K562 (cell line): ENCODE measurements around the gene AURKB. TPM values are rescaled to one million over a fixed set of nuclear protein-coding genes. Genes with fewer than 3 reads are reported as not detected.

Source experiments
- L3MBTL2 ChIP-seq: fragments of 450-650 bp; IDR thresholded peaks from 2 replicates; pipeline ENCODE4 v1.6.1; 2016; ENCODE audit warnings: mild to moderate bottlenecking, moderate library complexity
- POLR2A ChIP-seq: fragments of 450-650 bp; conservative IDR thresholded peaks from 2 replicates; pipeline ENCODE4 v1.6.1; 2016
- RBM25 ChIP-seq: fragments of 200-400 bp; formaldehyde crosslinking; IDR thresholded peaks from 2 replicates; pipeline ENCODE4 v1.6.1; 2018; ENCODE audit warnings: low read length, low read depth, moderate library complexity; ENCODE audit not compliant: severe bottlenecking
- TBL1XR1 ChIP-seq, 2 experiments: IDR thresholded peaks; 2 replicates each; pipeline ENCODE4 v1.6.1; 2012; ENCODE audit warnings: improper control_type of control experiment in 2 of 2, low read length in 2 of 2, mild to moderate bottlenecking in 1 of 2
- ZNF318 ChIP-seq, 2 experiments: fragments of 450-650 bp; IDR thresholded peaks; 2 replicates each; pipeline ENCODE4 v1.6.1; 2016; ENCODE audit warnings: mild to moderate bottlenecking in 2 of 2, borderline replicate concordance in 1 of 2, low read depth in 1 of 2, moderate library complexity in 1 of 2
- ZNF551 ChIP-seq: fragments of 250-450 bp; sonication (Bioruptor Pico); IDR thresholded peaks from 2 replicates; pipeline ENCODE4 v1.5.0; 2021; ENCODE audit warnings: mild to moderate bottlenecking, moderate library complexity
- polyA plus RNA-seq, 8 experiments: library from polyadenylated mRNA; depleted of rRNA in 4 of 8; stranded (reverse) in 5 of 8; unstranded in 3 of 8; fragments of >200 nt; fragmentation: Nextera tagmentation in 2 of 8; fragmentation: Illumina TruSeq in 1 of 8; extraction: Ambion mirVana in 2 of 8; extraction: Trizol in 1 of 8; gene quantifications; 2 replicates each; pipeline versions ENCODE4 v1.2.1 to v1.2.3, GENCODE V29; 2011 to 2014; ENCODE audit warnings: inconsistent platforms in 1 of 8, missing spikeins in 1 of 8
- total RNA-seq, 7 experiments: library from RNA; depleted of rRNA in 6 of 7; stranded (reverse); fragments of >200 nt in 6 of 7; fragmentation: Illumina TruSeq in 2 of 7; extraction: Trizol in 2 of 7; gene quantifications; 2 replicates each; pipeline versions ENCODE4 v1.2.1 to v1.2.3, GENCODE V29; 2011 to 2021; ENCODE audit warnings: low replicate concordance in 1 of 7
- TF ChIP-seq, protein P1 (sequence below), 3 experiments: fragments of 200-800 bp in 1 of 3; fragments of 250-450 bp in 1 of 3; fragments of 450-650 bp in 1 of 3; sonication (Bioruptor Pico) in 1 of 3; sonication (Bioruptor generic) in 1 of 3; formaldehyde crosslinking in 1 of 3; IDR thresholded peaks; 2 replicates each; pipeline versions ENCODE4 v1.6.1 to v1.8.0; 2016 to 2022; ENCODE audit warnings: mild to moderate bottlenecking in 2 of 3, missing genetic modification characterization in 2 of 3, missing compliant biosample characterization in 1 of 3, moderate library complexity in 1 of 3

The AURKB gene
- total and polyA plus RNA-seq, 9 of the 15 experiments (the other 6 are each of a cell fraction or from before 2014, with no cell fraction given): 27.2 to 114 (median 74.8) TPM

GRCh38 chr17:8189711-8190477 lies 20.5 kb downstream of the AURKB start, which contains the start of gene BORCS6 (continued):
- TF ChIP-seq ZNF318 (IDR thresholded peaks at IDR 0.05; ENCODE audit: borderline replicate concordance in 1 of 2, low read depth in 1 of 2) (no peak), POLR2A (peak; percentile 73), L3MBTL2 (peak; percentile 50; the same call in 1 of the 2 replicates), TBL1XR1 (IDR thresholded peaks at IDR 0.05; ENCODE audit: low read length in 2 of 2) (no peak), RBM25 (no peak), ZNF551 (no peak)
- TF ChIP-seq, protein P1, sequence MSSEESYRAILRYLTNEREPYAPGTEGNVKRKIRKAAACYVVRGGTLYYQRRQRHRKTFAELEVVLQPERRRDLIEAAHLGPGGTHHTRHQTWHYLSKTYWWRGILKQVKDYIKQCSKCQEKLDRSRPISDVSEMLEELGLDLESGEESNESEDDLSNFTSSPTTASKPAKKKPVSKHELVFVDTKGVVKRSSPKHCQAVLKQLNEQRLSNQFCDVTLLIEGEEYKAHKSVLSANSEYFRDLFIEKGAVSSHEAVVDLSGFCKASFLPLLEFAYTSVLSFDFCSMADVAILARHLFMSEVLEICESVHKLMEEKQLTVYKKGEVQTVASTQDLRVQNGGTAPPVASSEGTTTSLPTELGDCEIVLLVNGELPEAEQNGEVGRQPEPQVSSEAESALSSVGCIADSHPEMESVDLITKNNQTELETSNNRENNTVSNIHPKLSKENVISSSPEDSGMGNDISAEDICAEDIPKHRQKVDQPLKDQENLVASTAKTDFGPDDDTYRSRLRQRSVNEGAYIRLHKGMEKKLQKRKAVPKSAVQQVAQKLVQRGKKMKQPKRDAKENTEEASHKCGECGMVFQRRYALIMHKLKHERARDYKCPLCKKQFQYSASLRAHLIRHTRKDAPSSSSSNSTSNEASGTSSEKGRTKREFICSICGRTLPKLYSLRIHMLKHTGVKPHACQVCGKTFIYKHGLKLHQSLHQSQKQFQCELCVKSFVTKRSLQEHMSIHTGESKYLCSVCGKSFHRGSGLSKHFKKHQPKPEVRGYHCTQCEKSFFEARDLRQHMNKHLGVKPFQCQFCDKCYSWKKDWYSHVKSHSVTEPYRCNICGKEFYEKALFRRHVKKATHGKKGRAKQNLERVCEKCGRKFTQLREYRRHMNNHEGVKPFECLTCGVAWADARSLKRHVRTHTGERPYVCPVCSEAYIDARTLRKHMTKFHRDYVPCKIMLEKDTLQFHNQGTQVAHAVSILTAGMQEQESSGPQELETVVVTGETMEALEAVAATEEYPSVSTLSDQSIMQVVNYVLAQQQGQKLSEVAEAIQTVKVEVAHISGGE (CRISPR knock-in tag; IDR thresholded peaks at IDR 0.05): peak in 1 of 3 experiments; percentile 59; a peak in 1 of 6 replicates
